K562 (cell line): ENCODE data around the gene ZFYVE1. TPM values are rescaled to one million over a fixed set of nuclear protein-coding genes. Genes with fewer than 3 reads are reported as not detected.

Experiments used
- ATF7 ChIP-seq: fragments of 450-650 bp; IDR thresholded peaks from 2 replicates; pipeline ENCODE4 v1.7.1; 2014; ENCODE audit warnings: mild to moderate bottlenecking, moderate library complexity
- CBX5 ChIP-seq: IDR thresholded peaks from 2 replicates; pipeline ENCODE4 v1.6.1; 2014; ENCODE audit warnings: low read depth, borderline replicate concordance
- EGR1 ChIP-seq: fragments of 450-650 bp; conservative IDR thresholded peaks from 2 replicates; pipeline ENCODE4 v1.6.1; 2017; ENCODE audit warnings: mild to moderate bottlenecking
- EWSR1 ChIP-seq: fragments of 450-650 bp; IDR thresholded peaks from 2 replicates; pipeline ENCODE4 v1.6.1; 2018; ENCODE audit warnings: borderline replicate concordance, mild to moderate bottlenecking, low read depth, moderate library complexity; ENCODE audit not compliant: partially characterized antibody
- HDAC6 ChIP-seq: IDR thresholded peaks from 2 replicates; pipeline ENCODE4 v1.6.1; 2012; ENCODE audit warnings: low read depth, mild to moderate bottlenecking, control low read depth, inconsistent platforms, low read length, moderate library complexity
- MIER1 ChIP-seq: fragments of 450-650 bp; IDR thresholded peaks from 2 replicates; pipeline ENCODE4 v1.6.1; 2016; ENCODE audit warnings: antibody characterized with exemption, mild to moderate bottlenecking, low read depth
- NR2C2 ChIP-seq, 2 experiments: fragments of 200-800 bp in 1 of 2; sonication (Bioruptor generic) in 1 of 2; sonication (generic) in 1 of 2; formaldehyde crosslinking in 1 of 2; IDR thresholded peaks; 2 replicates each; pipeline versions ENCODE4 v1.6.1 to v1.8.0; 2016 to 2022; ENCODE audit warnings: mild to moderate bottlenecking in 1 of 2, missing compliant biosample characterization in 1 of 2, missing genetic modification characterization in 1 of 2, missing genetic modification reagents in 1 of 2
- PHB ChIP-seq: fragments of 250-450 bp; sonication (Bioruptor Pico); IDR thresholded peaks from 2 replicates; pipeline ENCODE4 v1.5.0; 2021
- POLR2H ChIP-seq: IDR thresholded peaks from 2 replicates; pipeline ENCODE4 v1.6.1; 2016; ENCODE audit warnings: missing genetic modification characterization, low read depth, mild to moderate bottlenecking, control low read depth, missing compliant biosample characterization, moderate library complexity
- RUNX1 ChIP-seq: sonication (generic); IDR thresholded peaks from 2 replicates; pipeline ENCODE4 v1.6.1; 2016; ENCODE audit warnings: antibody characterized with exemption, low read depth
- SMAD2 ChIP-seq: fragments of 150-350 bp; IDR thresholded peaks from 2 replicates; pipeline ENCODE4 v1.6.1; 2014; ENCODE audit warnings: low read depth, mild to moderate bottlenecking, low read length
- TCFL5 ChIP-seq: fragments of 250-450 bp; sonication (Bioruptor Pico); conservative IDR thresholded peaks from 2 replicates; pipeline ENCODE4 v1.6.1; 2021; ENCODE audit warnings: mild to moderate bottlenecking, moderate library complexity, matching md5 sums
- ZEB2 ChIP-seq: fragments of 450-650 bp; IDR thresholded peaks from 2 replicates; pipeline ENCODE4 v1.6.1; 2016
- ZNF212 ChIP-seq: fragments of 450-650 bp; formaldehyde crosslinking; IDR thresholded peaks from 2 replicates; pipeline ENCODE4 v1.4.0; 2020; ENCODE audit warnings: mild to moderate bottlenecking
- ZNF583 ChIP-seq: fragments of 250-450 bp; sonication (Bioruptor Pico); IDR thresholded peaks from 2 replicates; pipeline ENCODE4 v1.4.0; 2020
- ZNF589 ChIP-seq: fragments of 200-800 bp; sonication (Bioruptor generic); IDR thresholded peaks from 2 replicates; pipeline ENCODE4 v1.6.1; 2016; ENCODE audit warnings: low read depth, missing genetic modification characterization, missing compliant biosample characterization
- ZNF668 ChIP-seq: fragments of 250-450 bp; sonication (Bioruptor Pico); IDR thresholded peaks from 2 replicates; pipeline ENCODE4 v1.8.0; 2022; ENCODE audit warnings: mild to moderate bottlenecking, inconsistent platforms
- ZNF79 ChIP-seq: fragments of 250-450 bp; sonication (Bioruptor Pico); IDR thresholded peaks from 2 replicates; pipeline ENCODE4 v1.4.0; 2020; ENCODE audit warnings: low read depth, mild to moderate bottlenecking, moderate library complexity
- polyA plus RNA-seq, 8 experiments: library from polyadenylated mRNA; depleted of rRNA in 4 of 8; stranded (reverse) in 5 of 8; unstranded in 3 of 8; fragments of >200 nt; fragmentation: Nextera tagmentation in 2 of 8; fragmentation: Illumina TruSeq in 1 of 8; extraction: Ambion mirVana in 2 of 8; extraction: Trizol in 1 of 8; gene quantifications; 2 replicates each; pipeline versions ENCODE4 v1.2.1 to v1.2.3, GENCODE V29; 2011 to 2014; ENCODE audit warnings: inconsistent platforms in 1 of 8, missing spikeins in 1 of 8
- total RNA-seq, 7 experiments: library from RNA; depleted of rRNA in 6 of 7; stranded (reverse); fragments of >200 nt in 6 of 7; fragmentation: Illumina TruSeq in 2 of 7; extraction: Trizol in 2 of 7; gene quantifications; 2 replicates each; pipeline versions ENCODE4 v1.2.1 to v1.2.3, GENCODE V29; 2011 to 2021; ENCODE audit warnings: low replicate concordance in 1 of 7
- TF ChIP-seq, protein P1 (sequence below): fragments of 450-650 bp; conservative IDR thresholded peaks from 2 replicates; pipeline ENCODE4 v1.6.1; 2016; ENCODE audit warnings: missing genetic modification characterization, low read depth, mild to moderate bottlenecking, missing compliant biosample characterization, moderate library complexity
- TF ChIP-seq, protein P2 (sequence below): fragments of 450-650 bp; IDR thresholded peaks from 2 replicates; pipeline ENCODE4 v1.6.1; 2017; ENCODE audit warnings: antibody characterized with exemption
- TF ChIP-seq, protein P3 (sequence below): fragments of 450-650 bp; IDR thresholded peaks from 2 replicates; pipeline ENCODE4 v1.6.1; 2017; ENCODE audit warnings: antibody characterized with exemption, mild to moderate bottlenecking
- TF ChIP-seq, protein P4 (sequence below): fragments of 450-650 bp; IDR thresholded peaks from 2 replicates; pipeline ENCODE4 v1.7.0; 2016; ENCODE audit warnings: borderline replicate concordance

ZFYVE1 gene
- total and polyA plus RNA-seq, 9 of the 15 experiments (the other 6 are each of a cell fraction or from before 2014, with no cell fraction given), result 0.62 to 5.5 (median 3.4) TPM

DNA sequence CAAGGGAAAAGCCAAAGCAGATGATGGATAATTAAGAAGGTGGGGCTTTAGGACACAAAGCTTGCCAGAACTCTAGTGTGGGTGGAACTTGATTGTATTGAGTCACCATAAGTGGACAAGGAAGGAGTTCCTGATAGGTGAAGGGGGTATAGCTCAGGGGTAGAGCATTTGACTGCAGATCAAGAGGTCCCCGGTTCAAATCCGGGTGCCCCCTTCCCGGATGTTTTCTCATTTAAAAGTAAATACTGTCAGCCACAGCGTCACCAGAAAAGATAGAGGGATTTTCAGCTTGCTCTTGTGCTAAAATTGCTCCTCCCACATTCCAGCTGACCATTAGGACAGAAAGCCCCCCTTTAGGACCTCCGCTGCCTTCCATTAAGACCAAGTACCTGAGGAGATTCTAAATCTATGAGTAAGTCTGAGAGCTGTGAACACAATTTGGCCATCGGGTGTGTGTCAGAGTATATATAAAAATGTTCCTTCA is 64.0 kb downstream of the ZFYVE1 start (continued):
- TF ChIP-seq HDAC6, result no peak
- TF ChIP-seq, protein P1, sequence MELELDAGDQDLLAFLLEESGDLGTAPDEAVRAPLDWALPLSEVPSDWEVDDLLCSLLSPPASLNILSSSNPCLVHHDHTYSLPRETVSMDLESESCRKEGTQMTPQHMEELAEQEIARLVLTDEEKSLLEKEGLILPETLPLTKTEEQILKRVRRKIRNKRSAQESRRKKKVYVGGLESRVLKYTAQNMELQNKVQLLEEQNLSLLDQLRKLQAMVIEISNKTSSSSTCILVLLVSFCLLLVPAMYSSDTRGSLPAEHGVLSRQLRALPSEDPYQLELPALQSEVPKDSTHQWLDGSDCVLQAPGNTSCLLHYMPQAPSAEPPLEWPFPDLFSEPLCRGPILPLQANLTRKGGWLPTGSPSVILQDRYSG (tag), result no peak
- no peak for TF ChIP-seq ZNF212
- no peak for TF ChIP-seq CBX5
- TF ChIP-seq, protein P2, sequence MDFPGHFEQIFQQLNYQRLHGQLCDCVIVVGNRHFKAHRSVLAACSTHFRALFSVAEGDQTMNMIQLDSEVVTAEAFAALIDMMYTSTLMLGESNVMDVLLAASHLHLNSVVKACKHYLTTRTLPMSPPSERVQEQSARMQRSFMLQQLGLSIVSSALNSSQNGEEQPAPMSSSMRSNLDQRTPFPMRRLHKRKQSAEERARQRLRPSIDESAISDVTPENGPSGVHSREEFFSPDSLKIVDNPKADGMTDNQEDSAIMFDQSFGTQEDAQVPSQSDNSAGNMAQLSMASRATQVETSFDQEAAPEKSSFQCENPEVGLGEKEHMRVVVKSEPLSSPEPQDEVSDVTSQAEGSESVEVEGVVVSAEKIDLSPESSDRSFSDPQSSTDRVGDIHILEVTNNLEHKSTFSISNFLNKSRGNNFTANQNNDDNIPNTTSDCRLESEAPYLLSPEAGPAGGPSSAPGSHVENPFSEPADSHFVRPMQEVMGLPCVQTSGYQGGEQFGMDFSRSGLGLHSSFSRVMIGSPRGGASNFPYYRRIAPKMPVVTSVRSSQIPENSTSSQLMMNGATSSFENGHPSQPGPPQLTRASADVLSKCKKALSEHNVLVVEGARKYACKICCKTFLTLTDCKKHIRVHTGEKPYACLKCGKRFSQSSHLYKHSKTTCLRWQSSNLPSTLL, result no peak
- no peak for TF ChIP-seq TCFL5 (CRISPR knock-in tag)
- no peak for TF ChIP-seq NR2C2 (CRISPR knock-in tag; IDR thresholded peaks at IDR 0.05)
- no peak for TF ChIP-seq NR2C2 (tag; IDR thresholded peaks at IDR 0.05)
- no peak for TF ChIP-seq ATF7
- TF ChIP-seq, protein P3, sequence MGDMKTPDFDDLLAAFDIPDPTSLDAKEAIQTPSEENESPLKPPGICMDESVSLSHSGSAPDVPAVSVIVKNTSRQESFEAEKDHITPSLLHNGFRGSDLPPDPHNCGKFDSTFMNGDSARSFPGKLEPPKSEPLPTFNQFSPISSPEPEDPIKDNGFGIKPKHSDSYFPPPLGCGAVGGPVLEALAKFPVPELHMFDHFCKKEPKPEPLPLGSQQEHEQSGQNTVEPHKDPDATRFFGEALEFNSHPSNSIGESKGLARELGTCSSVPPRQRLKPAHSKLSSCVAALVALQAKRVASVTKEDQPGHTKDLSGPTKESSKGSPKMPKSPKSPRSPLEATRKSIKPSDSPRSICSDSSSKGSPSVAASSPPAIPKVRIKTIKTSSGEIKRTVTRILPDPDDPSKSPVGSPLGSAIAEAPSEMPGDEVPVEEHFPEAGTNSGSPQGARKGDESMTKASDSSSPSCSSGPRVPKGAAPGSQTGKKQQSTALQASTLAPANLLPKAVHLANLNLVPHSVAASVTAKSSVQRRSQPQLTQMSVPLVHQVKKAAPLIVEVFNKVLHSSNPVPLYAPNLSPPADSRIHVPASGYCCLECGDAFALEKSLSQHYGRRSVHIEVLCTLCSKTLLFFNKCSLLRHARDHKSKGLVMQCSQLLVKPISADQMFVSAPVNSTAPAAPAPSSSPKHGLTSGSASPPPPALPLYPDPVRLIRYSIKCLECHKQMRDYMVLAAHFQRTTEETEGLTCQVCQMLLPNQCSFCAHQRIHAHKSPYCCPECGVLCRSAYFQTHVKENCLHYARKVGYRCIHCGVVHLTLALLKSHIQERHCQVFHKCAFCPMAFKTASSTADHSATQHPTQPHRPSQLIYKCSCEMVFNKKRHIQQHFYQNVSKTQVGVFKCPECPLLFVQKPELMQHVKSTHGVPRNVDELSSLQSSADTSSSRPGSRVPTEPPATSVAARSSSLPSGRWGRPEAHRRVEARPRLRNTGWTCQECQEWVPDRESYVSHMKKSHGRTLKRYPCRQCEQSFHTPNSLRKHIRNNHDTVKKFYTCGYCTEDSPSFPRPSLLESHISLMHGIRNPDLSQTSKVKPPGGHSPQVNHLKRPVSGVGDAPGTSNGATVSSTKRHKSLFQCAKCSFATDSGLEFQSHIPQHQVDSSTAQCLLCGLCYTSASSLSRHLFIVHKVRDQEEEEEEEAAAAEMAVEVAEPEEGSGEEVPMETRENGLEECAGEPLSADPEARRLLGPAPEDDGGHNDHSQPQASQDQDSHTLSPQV, result peak; percentile 51; the same call in 1 of the 2 replicates
- TF ChIP-seq ZNF583, result no peak
- TF ChIP-seq SMAD2, result no peak
- TF ChIP-seq, protein P4, sequence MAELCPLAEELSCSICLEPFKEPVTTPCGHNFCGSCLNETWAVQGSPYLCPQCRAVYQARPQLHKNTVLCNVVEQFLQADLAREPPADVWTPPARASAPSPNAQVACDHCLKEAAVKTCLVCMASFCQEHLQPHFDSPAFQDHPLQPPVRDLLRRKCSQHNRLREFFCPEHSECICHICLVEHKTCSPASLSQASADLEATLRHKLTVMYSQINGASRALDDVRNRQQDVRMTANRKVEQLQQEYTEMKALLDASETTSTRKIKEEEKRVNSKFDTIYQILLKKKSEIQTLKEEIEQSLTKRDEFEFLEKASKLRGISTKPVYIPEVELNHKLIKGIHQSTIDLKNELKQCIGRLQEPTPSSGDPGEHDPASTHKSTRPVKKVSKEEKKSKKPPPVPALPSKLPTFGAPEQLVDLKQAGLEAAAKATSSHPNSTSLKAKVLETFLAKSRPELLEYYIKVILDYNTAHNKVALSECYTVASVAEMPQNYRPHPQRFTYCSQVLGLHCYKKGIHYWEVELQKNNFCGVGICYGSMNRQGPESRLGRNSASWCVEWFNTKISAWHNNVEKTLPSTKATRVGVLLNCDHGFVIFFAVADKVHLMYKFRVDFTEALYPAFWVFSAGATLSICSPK, result no peak
- TF ChIP-seq ZNF668 (CRISPR knock-in tag), result no peak
- TF ChIP-seq POLR2H (tag), result peak; percentile 99
- no peak for TF ChIP-seq ZEB2
- no peak for TF ChIP-seq ZNF79 (CRISPR knock-in tag)
- TF ChIP-seq MIER1, result no peak
- TF ChIP-seq RUNX1, result no peak
- TF ChIP-seq EGR1, result peak; percentile 41; the same call in 1 of the 2 replicates
- TF ChIP-seq PHB (CRISPR knock-in tag), result no peak
- no peak for TF ChIP-seq EWSR1
- no peak for TF ChIP-seq ZNF589 (CRISPR knock-in tag)
